Measurements from ENCODE around the gene COPZ2.
"Not testable (repeated sequence)": the region's sequence is repeated elsewhere in the genome, so short reads cannot be mapped to it uniquely, and the experiment has no call there.

The COPZ2 gene

DNA sequence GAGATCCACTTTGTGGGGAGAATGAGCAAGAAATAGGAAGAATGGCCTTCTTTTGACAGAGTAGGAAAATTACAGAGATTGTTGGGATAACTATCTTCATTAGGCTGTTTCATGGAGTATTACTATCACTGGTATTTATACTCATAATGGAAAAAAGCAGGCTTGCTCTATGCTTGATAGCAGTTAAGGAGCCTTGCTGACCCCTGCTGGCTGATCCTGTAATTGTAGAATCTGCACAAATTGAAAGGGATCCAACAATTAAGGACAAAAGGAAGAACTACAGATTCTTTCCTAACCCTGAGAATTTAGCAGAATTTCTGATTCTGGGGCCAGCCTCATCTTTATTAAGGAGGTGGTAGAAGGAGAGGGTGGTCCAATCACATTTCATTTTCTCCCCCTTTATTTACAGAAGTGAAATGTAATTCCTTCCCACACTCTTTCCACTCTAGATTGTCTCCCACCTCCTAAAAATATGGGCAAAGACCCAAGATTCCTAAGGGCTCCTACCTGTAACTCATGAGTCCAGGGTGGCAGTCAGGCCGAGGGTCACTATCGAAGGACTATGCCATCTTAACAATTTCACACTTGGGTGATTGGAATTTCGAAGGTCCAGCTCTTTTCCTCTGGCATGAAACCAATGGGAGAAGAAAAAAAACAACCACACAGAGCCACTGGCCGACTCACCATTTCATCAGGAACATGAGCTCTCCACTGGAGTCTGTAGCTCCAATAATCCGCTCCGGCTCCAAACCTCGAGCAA, 36.9 kb upstream of the COPZ2 start:
- H3F3A ChIP-seq (ENCODE audit: insufficient read depth) = peaks cover 8% of the 10 kb centered on the region; the same call in 1 of the 2 replicates
- no peaks in the 10 kb centered on the region for H3K9me3 ChIP-seq (ENCODE audit: insufficient read depth, low read length)
- H3K27ac ChIP-seq (ENCODE audit: low read depth, low read length) = no peak overlapping the region
- H3K9me2 ChIP-seq (replicated peaks; ENCODE audit: insufficient read depth, low read length) = no peaks in the 10 kb centered on the region
- no peak overlapping the region for H2AFZ ChIP-seq (ENCODE audit: low read depth, low read length, severe bottlenecking)
- no peak overlapping the region for H3K4me2 ChIP-seq (ENCODE audit: low read depth, low read length, poor library complexity, severe bottlenecking)
- peaks cover 14% of the 10 kb centered on the region for H3K79me2 ChIP-seq (ENCODE audit: insufficient read depth, low read length)
- no peaks in the 10 kb centered on the region for H3K27me3 ChIP-seq (ENCODE audit: low read length)
- TF ChIP-seq EZH2phosphoT487 (conservative IDR thresholded peaks at IDR 0.05; ENCODE audit: low read length) = no peak
- peak; percentile 80 for TF ChIP-seq CTCF (IDR thresholded peaks at IDR 0.05; ENCODE audit: insufficient read depth, low read length, poor library complexity, severe bottlenecking)
- no peak overlapping the region for H3K4me3 ChIP-seq (ENCODE audit: insufficient read depth, low read length, poor library complexity, severe bottlenecking)
- no peaks in the 10 kb centered on the region for H4K20me1 ChIP-seq (ENCODE audit: low read depth, low read length)
- peaks cover 5% of the 10 kb centered on the region; the same call in 1 of the 2 replicates for H3K36me3 ChIP-seq (ENCODE audit: low read length)
- H3K9ac ChIP-seq (ENCODE audit: low read length) = no peak overlapping the region

GRCh38 chr17:48073566-48074094, 36.0 kb upstream of the COPZ2 start:
- H3K27ac ChIP-seq (ENCODE audit: low read depth, low read length); H3K4me3 ChIP-seq (ENCODE audit: insufficient read depth, low read length, poor library complexity, severe bottlenecking); H3K4me2 ChIP-seq (ENCODE audit: low read depth, low read length, poor library complexity, severe bottlenecking); H3K9me2 ChIP-seq (replicated peaks; ENCODE audit: insufficient read depth, low read length); H4K20me1 ChIP-seq (ENCODE audit: low read depth, low read length); H3K27me3 ChIP-seq (ENCODE audit: low read length); H3K36me3 ChIP-seq (ENCODE audit: low read length); H3F3A ChIP-seq (ENCODE audit: insufficient read depth); H3K9me3 ChIP-seq (ENCODE audit: insufficient read depth, low read length); H3K9ac ChIP-seq (ENCODE audit: low read length); H2AFZ ChIP-seq (ENCODE audit: low read depth, low read length, severe bottlenecking): not testable (repeated sequence)
- H3K79me2 ChIP-seq (ENCODE audit: insufficient read depth, low read length) = peaks cover 10% of the 10 kb centered on the region; the same call in 1 of the 2 replicates

GRCh38 chr17:48072811-48073210, 35.2 kb upstream of the COPZ2 start:
- H3K79me2 ChIP-seq (ENCODE audit: insufficient read depth, low read length); H3K4me3 ChIP-seq (ENCODE audit: insufficient read depth, low read length, poor library complexity, severe bottlenecking); H3K27me3 ChIP-seq (ENCODE audit: low read length); H2AFZ ChIP-seq (ENCODE audit: low read depth, low read length, severe bottlenecking); H3K4me2 ChIP-seq (ENCODE audit: low read depth, low read length, poor library complexity, severe bottlenecking); H3K9me3 ChIP-seq (ENCODE audit: insufficient read depth, low read length); H4K20me1 ChIP-seq (ENCODE audit: low read depth, low read length); H3K9ac ChIP-seq (ENCODE audit: low read length); H3K27ac ChIP-seq (ENCODE audit: low read depth, low read length); H3K36me3 ChIP-seq (ENCODE audit: low read length); H3K9me2 ChIP-seq (replicated peaks; ENCODE audit: insufficient read depth, low read length): not testable (repeated sequence)
- H3F3A ChIP-seq (ENCODE audit: insufficient read depth) = peaks cover 14% of the 10 kb centered on the region

DNA sequence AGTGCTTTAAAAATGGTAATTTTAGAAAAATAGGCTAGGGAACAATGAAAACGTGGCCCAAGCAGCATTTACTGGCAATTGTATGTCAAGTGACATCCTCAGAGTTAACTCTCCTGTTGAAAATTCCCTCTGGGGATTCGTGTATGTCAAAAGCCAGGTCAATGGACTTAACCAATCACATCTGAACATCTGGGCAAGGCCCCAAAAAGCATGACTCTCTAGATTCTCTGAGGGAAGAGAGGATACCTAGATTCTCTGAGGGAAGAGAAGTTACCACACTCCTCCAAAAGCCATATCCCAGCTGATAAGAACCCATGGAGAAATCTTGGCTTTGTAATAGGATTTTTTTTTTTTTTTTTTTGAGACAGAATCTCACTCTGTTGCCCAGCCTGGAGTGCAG, 34.1 kb upstream of the COPZ2 start:
- Histone ChIP-seq H3K36me3 (ENCODE audit: low read length) (peaks cover 8% of the 10 kb centered on the region; the same call in 1 of the 2 replicates), H4K20me1 (ENCODE audit: low read depth, low read length) (no peaks in the 10 kb centered on the region), H3K4me2 (ENCODE audit: low read depth, low read length, poor library complexity, severe bottlenecking) (no peak overlapping the region), H3K27ac (ENCODE audit: low read depth, low read length) (no peak overlapping the region), H3K9me3 (ENCODE audit: insufficient read depth, low read length) (no peaks in the 10 kb centered on the region), H3K27me3 (ENCODE audit: low read length) (no peaks in the 10 kb centered on the region), H3K4me3 (ENCODE audit: insufficient read depth, low read length, poor library complexity, severe bottlenecking) (no peak overlapping the region), H3K9me2 (replicated peaks; ENCODE audit: insufficient read depth, low read length) (no peaks in the 10 kb centered on the region), H3F3A (ENCODE audit: insufficient read depth) (peaks cover 14% of the 10 kb centered on the region), H3K9ac (ENCODE audit: low read length) (no peak overlapping the region), H3K79me2 (ENCODE audit: insufficient read depth, low read length) (no peaks in the 10 kb centered on the region), H2AFZ (ENCODE audit: low read depth, low read length, severe bottlenecking) (no peak overlapping the region)
- TF ChIP-seq CTCF (IDR thresholded peaks at IDR 0.05; ENCODE audit: insufficient read depth, low read length, poor library complexity, severe bottlenecking) (no peak), EZH2phosphoT487 (conservative IDR thresholded peaks at IDR 0.05; ENCODE audit: low read length) (no peak)
